Raji (cell line): ENCODE results near the gene FAM32A.

ENCODE experiments used
- POLR2A ChIP-seq: IDR thresholded peaks from 2 replicates; pipeline ENCODE4 v1.6.1; 2011; ENCODE audit warnings: low read depth, low read length, control low read depth; ENCODE audit not compliant: insufficient read depth

FAM32A gene

DNA sequence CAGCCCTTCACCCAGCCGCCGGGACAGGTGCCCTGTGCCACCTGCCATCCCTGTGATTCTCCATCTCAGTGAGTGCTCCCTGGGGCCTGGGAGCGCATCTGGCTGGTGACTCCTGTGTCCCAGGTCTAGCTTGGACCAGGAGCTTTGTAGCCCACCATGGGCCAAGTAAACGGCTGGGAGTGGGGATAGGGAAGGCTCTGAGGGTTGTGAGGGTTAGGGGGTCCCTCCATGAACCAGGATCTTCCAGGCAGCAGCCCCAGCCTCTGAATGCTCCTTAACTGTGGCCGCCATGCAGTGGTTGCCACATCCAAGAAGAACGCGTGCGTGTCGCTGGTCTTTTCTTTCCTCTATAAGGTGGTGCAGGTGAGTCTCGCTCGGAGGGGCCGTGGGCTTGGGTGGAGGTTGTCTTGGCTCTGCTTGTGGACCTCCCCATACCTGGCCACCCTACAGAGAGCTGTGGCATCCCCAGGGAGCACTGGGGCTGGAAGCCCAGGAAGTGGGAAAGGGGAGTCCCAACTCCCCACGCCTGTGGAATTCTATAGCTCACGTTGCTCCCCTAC lies 20.9 kb downstream of the FAM32A start:
- TF ChIP-seq POLR2A, result no peak

GRCh38 chr19:16206637-16207036 lies 21.4 kb downstream of the FAM32A start:
- TF ChIP-seq POLR2A, result no peak

- TF ChIP-seq POLR2A, result no peak
Measured at GRCh38 chr19:16207063-16207462, 21.9 kb downstream of the FAM32A start.

GRCh38 chr19:16207490-16208025 lies 22.3 kb downstream of the FAM32A start:
- no peak for TF ChIP-seq POLR2A

DNA sequence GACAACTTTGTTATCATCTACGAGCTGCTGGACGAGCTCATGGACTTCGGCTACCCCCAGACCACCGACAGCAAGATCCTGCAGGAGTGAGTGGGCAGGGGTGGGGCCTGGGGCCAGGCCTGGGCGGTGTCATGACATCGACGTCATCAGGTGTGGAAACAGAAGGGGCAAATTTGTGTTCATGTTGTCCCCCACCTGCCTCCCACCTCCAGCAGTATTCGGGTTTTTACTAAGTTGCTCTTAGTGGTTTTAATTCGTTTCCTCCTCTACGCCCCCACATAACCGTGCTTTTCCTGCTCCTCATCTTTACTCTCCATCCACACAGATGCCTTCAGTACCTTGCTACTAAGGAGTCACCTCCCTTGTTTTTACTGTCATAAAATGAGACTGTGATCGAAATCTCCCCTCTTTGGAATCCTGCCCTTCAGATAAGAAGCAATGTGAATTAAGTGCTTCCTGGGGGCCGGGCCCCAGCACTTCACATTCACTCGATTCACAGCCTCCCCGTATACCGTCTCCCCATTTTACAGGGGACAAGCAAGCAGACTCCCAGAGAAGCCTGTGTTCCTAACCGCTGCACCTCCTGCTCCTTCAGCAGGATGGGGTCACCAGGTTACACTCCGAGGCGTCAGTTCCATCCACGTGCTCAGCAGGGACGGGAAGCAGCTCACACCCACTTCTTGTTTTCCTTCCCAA lies 23.0 kb downstream of the FAM32A start:
- TF ChIP-seq POLR2A, result no peak

GRCh38 chr19:16208847-16209665 lies 23.8 kb downstream of the FAM32A start:
- TF ChIP-seq POLR2A, result no peak

DNA sequence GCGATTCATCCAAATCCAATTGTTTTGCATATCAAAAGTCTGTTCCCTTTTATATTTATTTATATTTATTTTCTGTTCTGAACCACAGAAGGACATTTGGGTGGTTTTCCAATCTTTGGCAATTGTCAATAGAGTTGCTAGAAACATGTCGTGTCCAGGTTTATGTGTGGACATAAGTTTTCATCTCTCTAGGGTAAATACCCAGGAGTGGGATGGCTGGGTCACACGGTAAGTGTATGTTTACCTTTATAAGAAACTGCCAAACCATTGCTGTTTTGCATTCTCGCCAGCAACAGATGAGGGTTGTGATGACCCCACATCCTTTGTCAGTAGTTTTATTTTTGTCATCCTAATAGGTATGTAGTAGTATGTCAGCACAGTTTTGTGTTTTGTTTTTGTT lies 25.0 kb downstream of the FAM32A start:
- TF ChIP-seq POLR2A, result no peak

GRCh38 chr19:16213076-16213475 lies 27.9 kb downstream of the FAM32A start:
- TF ChIP-seq POLR2A, result no peak

- TF ChIP-seq POLR2A, result no peak
Measured at GRCh38 chr19:16216744-16217670, 31.8 kb downstream of the FAM32A start.

DNA sequence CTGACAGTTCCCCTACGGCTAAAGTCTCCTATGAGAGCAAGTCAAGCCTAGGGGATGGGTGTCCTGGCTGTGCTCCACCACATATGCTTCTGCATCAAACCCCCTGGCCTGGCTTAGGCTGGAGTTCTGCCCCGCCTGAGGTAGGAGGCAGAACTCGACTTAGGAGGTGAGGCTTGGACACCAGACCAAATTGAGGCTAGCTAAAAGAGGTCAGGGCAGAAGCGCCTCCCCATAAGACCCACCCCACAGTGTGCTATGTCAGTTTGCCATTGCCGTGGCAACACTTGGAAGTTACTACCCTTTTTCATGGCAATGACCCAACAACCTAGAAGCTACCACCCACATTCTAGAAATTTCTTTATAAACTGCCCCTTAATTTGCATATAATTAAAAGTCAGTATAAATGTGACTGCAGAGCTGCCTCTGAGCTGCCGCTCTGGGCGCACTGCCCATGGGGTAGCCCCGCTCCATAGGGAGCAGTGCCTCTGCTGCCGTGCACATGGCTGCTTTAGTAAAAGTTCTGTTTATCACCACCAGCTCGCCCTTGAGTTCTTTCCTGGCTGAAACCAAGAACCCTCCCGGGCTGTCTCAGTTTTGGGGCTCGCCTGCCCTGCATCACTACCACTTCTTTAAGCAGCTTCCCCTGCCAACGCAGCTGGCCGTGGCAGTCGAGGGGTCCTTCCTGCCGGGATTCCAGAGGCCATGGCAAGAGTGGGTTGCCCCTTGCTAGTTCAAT lies 32.7 kb downstream of the FAM32A start:
- TF ChIP-seq POLR2A, result no peak

- TF ChIP-seq POLR2A, result no peak
Measured at GRCh38 chr19:16218851-16219250, 33.6 kb downstream of the FAM32A start.

GRCh38 chr19:16222806-16223205 lies 37.6 kb downstream of the FAM32A start:
- TF ChIP-seq POLR2A, result no peak

DNA sequence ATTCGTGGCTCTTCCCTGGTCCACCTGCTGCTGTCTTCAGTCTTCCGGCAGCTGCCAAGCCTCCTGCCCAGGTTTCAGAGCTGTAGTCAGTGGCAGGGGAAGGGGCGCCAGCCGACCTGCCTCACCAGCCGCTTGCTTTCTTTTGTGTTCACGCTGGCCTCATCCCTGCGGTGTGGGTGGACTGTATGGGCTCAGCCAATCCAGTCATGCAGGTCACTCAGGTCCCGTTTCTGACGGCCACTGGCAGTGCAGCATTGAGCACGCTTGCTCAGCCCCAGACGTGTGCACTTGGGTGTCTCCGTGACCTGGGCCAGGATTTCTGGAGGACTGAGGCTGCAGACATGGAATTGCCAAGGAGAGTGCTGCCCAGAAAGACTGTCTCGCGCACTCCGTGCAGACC lies 38.5 kb downstream of the FAM32A start:
- TF ChIP-seq POLR2A, result no peak
